Activated B cell treated with CpG ODN at 0.5 μM for 24 hours (primary cell): Measurements from ENCODE around the gene DARS1. TPM values are rescaled to one million over a fixed set of nuclear protein-coding genes. Genes with fewer than 3 reads are reported as not detected.

ENCODE experiments used
- ATAC-seq: fragments of 200-7000 bp; cut with Tn5 transposase; one replicate; pipeline ENCODE4 v1.10.0; 2021; ENCODE audit warnings: low read depth, mild to moderate bottlenecking, moderate library complexity
- CTCF ChIA-PET: fragments of 350-600 bp; sonication (Branson Sonifier 250); formaldehyde crosslinking; loops from one replicate; lab custom pipeline; 2021; ENCODE audit warnings: antibody characterized with exemption; lab: Charles Lee
- POLR2A ChIA-PET: fragments of 350-600 bp; sonication (Branson Sonifier 250); formaldehyde crosslinking; loops from one replicate; lab custom pipeline; 2021; ENCODE audit warnings: antibody characterized with exemption; lab: Charles Lee
- DNase-seq: peaks from one replicate; pipeline ENCODE4 v3.0.0; 2022
- H3K27ac Mint-ChIP-seq: one replicate; pipeline ENCODE4 v1.8.0; 2020; ENCODE audit warnings: mixed read lengths
- H3K27me3 Mint-ChIP-seq: one replicate; pipeline ENCODE4 v1.8.0; 2021; ENCODE audit warnings: mixed read lengths
- H3K36me3 Mint-ChIP-seq: one replicate; pipeline ENCODE4 v1.8.0; 2021; ENCODE audit warnings: low read depth, mixed read lengths
- H3K4me1 Mint-ChIP-seq: one replicate; pipeline ENCODE4 v1.8.0; 2021; ENCODE audit warnings: mixed read lengths
- H3K4me3 Mint-ChIP-seq: one replicate; pipeline ENCODE4 v1.8.0; 2020; ENCODE audit warnings: mild to moderate bottlenecking, mixed read lengths
- H3K9me3 Mint-ChIP-seq: one replicate; pipeline ENCODE4 v1.8.0; 2020; ENCODE audit warnings: mixed read lengths
- intact Hi-C: fragments of 100-400 bp; cut with micrococcal nuclease; formaldehyde crosslinking; loops from one replicate; pipeline ENCODE4 v1.15.1; 2024
- total RNA-seq: library from RNA; stranded (reverse); gene quantifications from 2 replicates; pipeline ENCODE4 v1.2.3, GENCODE V29; 2022
- TF ChIP-seq, protein P1 (sequence below): fragments of 200-600 bp; IDR thresholded peaks from one replicate; pipeline ENCODE4 v1.8.0; 2022; ENCODE audit warnings: antibody characterized with exemption, mild to moderate bottlenecking

The DARS1 gene
- total RNA-seq, 1 donor from 2014 or later, result 96.3 TPM

DNA sequence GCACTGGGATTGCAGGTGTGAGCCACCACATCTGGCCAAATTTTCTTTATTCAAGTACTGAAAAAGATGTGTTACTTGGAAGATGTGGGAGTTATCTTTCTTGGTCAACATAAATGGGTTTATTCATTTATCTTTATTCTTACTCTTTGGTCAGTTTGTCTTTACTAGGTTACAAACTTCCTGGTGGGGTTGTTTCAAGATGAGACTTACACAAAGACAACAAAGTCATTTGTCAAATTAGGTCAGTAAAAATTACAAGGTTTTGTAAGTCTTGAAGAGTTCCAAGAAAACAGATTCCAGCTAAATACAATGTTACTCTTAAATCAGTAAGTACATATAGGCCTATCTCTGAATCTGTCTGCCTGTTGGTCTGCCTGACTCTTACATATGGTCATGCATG lies 48.9 kb downstream of the DARS1 start:
- DNase-seq, result no peak

DNA sequence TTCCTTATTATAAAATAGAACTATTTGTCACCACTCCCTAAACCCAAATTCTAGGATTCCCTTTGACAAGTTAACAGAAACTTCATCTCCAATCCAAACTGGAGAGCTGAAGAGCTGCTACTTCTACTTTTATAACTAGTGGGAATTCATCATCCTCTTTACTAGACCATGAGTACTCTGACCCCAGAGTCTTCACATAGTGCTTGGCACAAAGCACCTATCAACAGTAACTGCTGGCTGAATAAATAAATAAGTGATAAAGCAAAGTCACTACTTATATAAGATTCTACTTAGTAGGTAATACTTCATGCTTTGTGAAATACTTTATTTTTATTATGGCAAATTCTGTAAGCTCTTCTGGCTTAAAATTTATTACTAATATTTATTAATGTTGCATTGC lies 49.5 kb downstream of the DARS1 start:
- Mint-ChIP-seq H3K4me1 (peaks cover 46% of the 10 kb centered on the region), H3K27ac (no peak overlapping the region), H3K36me3 (peaks cover 67% of the 10 kb centered on the region), H3K9me3 (no peaks in the 10 kb centered on the region), H3K27me3 (no peaks in the 10 kb centered on the region), H3K4me3 (no peak overlapping the region)
- no peak for ATAC-seq
- TF ChIP-seq, protein P1, sequence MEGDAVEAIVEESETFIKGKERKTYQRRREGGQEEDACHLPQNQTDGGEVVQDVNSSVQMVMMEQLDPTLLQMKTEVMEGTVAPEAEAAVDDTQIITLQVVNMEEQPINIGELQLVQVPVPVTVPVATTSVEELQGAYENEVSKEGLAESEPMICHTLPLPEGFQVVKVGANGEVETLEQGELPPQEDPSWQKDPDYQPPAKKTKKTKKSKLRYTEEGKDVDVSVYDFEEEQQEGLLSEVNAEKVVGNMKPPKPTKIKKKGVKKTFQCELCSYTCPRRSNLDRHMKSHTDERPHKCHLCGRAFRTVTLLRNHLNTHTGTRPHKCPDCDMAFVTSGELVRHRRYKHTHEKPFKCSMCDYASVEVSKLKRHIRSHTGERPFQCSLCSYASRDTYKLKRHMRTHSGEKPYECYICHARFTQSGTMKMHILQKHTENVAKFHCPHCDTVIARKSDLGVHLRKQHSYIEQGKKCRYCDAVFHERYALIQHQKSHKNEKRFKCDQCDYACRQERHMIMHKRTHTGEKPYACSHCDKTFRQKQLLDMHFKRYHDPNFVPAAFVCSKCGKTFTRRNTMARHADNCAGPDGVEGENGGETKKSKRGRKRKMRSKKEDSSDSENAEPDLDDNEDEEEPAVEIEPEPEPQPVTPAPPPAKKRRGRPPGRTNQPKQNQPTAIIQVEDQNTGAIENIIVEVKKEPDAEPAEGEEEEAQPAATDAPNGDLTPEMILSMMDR, result no peak
- ChIA-PET CTCF (interaction anchor here (0.7 kb wide), 1 partner anchor 32 kb away, joined by 3 read pairs; no protein-coding TSS in a partner anchor), POLR2A (no interaction called here)
- no peak for DNase-seq
- intact Hi-C loops, result no loop called here

More for the DNA sequence above, 48.9 kb downstream of the DARS1 start:
- Mint-ChIP-seq H3K4me1 (peaks cover 46% of the 10 kb centered on the region), H3K27me3 (no peaks in the 10 kb centered on the region), H3K36me3 (peaks cover 65% of the 10 kb centered on the region), H3K4me3 (no peak overlapping the region), H3K27ac (no peak overlapping the region), H3K9me3 (no peaks in the 10 kb centered on the region)
- CTCF ChIA-PET, result no interaction called here
- ATAC-seq, result no peak
- POLR2A ChIA-PET, result no interaction called here
- intact Hi-C loops, result no loop called here
- TF ChIP-seq, protein P1, result no peak

DNA sequence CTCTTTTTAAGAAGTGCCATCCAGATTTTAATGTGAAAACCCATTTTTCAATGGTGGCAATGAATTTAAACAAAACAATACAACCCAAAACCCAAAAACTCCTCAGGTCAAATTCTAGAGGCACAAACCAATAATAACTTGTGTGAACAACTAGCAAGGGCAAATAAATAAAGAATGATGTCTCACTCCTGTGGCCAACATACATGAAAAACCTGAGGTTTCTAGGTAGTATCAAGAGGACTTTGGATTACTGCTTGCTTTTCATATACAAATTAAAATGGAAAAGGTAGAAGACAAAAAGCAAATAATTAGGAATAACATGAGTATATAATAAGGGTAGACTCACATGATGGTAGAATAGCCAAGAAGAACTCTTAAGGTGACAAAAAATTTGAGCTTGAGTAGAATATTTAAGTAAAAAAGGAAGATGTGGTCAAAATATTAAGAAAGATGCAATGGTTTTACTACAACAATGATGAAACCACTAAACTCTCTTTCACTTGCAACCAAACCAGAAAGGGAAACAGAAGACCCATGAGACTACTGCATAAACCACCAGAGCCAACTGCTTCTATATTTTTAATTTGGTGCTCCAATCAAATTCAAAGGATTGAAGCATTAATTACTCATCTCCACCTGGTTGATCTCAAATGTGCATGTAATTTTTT lies 53.5 kb downstream of the DARS1 start:
- no peak for DNase-seq
- TF ChIP-seq, protein P1, result no peak
- no peaks in the 10 kb centered on the region for H3K27me3 Mint-ChIP-seq
- H3K36me3 Mint-ChIP-seq, result peaks cover 66% of the 10 kb centered on the region
- intact Hi-C loops, result no loop called here
- ChIA-PET CTCF (interaction anchor here (1.2 kb wide), 1 partner anchor 18 kb away, joined by 5 read pairs; no protein-coding TSS in a partner anchor), POLR2A (no interaction called here)
- H3K27ac Mint-ChIP-seq, result peak overlapping the region; percentile 5
- ATAC-seq, result no peak
- no peaks in the 10 kb centered on the region for H3K9me3 Mint-ChIP-seq
- H3K4me1 Mint-ChIP-seq, result peaks cover 14% of the 10 kb centered on the region
- H3K4me3 Mint-ChIP-seq, result no peak overlapping the region

DNA sequence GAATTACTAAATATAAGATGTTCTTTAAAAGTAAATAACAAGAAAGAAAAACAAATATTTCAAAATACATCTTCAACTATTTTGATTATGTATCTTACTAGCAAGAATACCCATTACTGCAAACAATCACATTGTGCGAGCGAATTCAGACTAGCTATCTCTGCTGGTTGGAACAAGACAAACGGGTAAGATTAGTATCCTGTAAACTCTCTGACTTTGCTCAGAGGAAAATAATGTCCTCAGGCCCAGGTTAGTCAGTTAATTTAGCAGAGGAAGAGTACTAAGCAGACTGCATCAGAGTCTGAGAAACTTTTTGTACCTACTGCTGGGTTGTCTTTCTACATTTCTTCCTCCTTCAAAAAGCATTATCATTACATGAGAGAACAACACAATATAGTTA lies 58.8 kb downstream of the DARS1 start:
- Mint-ChIP-seq H3K4me1 (no peaks in the 10 kb centered on the region), H3K36me3 (peaks cover 61% of the 10 kb centered on the region), H3K9me3 (no peaks in the 10 kb centered on the region), H3K4me3 (no peak overlapping the region), H3K27me3 (no peaks in the 10 kb centered on the region), H3K27ac (no peak overlapping the region)
- ATAC-seq (no peak), DNase-seq (no peak)
- intact Hi-C loops, result no loop called here
- TF ChIP-seq, protein P1, result no peak
- CTCF ChIA-PET, result interaction anchor here (2.1 kb wide), 1 partner anchor 458 kb away, joined by 5 read pairs; no protein-coding TSS in a partner anchor
- POLR2A ChIA-PET, result no interaction called here

DNA sequence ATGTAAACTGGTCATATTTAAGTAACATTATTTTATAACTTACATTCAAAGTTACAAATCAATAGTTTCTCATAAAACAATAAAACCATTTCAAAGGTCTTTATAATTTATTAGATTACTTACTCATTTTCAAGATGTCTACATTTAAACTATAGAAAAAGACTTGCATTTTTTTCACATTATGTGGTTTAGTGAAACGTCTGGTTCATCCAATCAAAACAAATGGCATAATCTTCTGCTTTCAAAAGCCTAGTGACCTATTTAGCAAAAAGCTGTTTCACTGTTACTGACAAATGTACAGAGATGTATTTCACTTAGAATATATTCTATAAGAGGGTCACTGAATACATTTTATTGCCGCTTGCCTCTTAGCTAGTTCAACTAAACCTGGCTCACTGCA lies 59.9 kb downstream of the DARS1 start:
- CTCF ChIA-PET, result interaction anchor here (2.1 kb wide), 1 partner anchor 459 kb away, joined by 5 read pairs; no protein-coding TSS in a partner anchor

More for the DNA sequence above, 59.9 kb downstream of the DARS1 start:
- ATAC-seq (no peak), DNase-seq (no peak)
- intact Hi-C loops, result no loop called here
- Mint-ChIP-seq H3K27ac (no peak overlapping the region), H3K4me3 (no peak overlapping the region), H3K36me3 (peaks cover 55% of the 10 kb centered on the region), H3K27me3 (no peaks in the 10 kb centered on the region), H3K4me1 (no peaks in the 10 kb centered on the region), H3K9me3 (no peaks in the 10 kb centered on the region)
- POLR2A ChIA-PET, result no interaction called here
- TF ChIP-seq, protein P1, result no peak
